Measurements from ENCODE around the gene LRP2. TPM values are rescaled to one million over a fixed set of nuclear protein-coding genes. Genes with fewer than 3 reads are reported as not detected.

LRP2 gene
- polyA plus RNA-seq, 1 donor (not counting 4 experiments of a cell fraction or from before 2014, with no cell fraction given): not detected

DNA sequence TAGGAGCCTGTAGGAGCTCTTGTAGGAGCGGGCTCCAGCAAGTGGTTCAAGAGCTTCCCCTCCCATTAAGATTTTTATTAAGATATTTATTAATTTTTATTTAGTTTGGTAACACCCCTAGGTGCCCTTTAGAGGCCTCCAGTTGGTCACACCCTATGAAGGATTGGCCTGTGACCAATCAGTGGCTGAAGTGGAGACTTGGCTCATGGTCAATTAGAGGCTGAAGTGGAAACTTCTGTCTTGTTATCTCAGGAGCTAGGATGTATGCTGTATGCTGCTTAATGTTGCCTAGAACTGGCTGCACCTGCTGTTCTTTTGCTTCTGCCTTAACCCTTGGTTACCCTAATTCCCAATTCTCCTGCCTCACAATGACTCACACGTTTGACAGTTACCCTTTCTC lies 244.3 kb downstream of the LRP2 start:
- H3K4me2 ChIP-seq (ENCODE audit: control insufficient read depth, extremely low read depth, insufficient read depth, low read depth, low read length): no peak overlapping the region
- FAIRE-seq (no peak), DNase-seq (ENCODE audit: low read depth, low spot score) (no peak)
- no peaks in the 10 kb centered on the region for H4K20me1 ChIP-seq (ENCODE audit: control insufficient read depth, extremely low read depth, insufficient read depth, low read length)
- no peaks in the 10 kb centered on the region for H3K36me3 ChIP-seq (ENCODE audit: control insufficient read depth in 2 of 2, extremely low read depth in 1 of 2, insufficient read depth in 2 of 2, low read length in 2 of 2)
- no peaks in the 10 kb centered on the region for H3K9me1 ChIP-seq (ENCODE audit: control insufficient read depth, extremely low read depth, insufficient read depth, low read length)
- no peak overlapping the region for H2AFZ ChIP-seq (ENCODE audit: control insufficient read depth, low read length)
- no peak overlapping the region for H3K27ac ChIP-seq (ENCODE audit: control insufficient read depth, insufficient read depth, low read length)
- no peak overlapping the region for H3K9ac ChIP-seq (ENCODE audit: control insufficient read depth, extremely low read depth, insufficient read depth, low read length)
- dilution Hi-C loops (cut with MboI; ENCODE audit: extremely low pct_ligation_motif_present, low sequenced_read_pairs): no loop called here
- TF ChIP-seq, protein P1, sequence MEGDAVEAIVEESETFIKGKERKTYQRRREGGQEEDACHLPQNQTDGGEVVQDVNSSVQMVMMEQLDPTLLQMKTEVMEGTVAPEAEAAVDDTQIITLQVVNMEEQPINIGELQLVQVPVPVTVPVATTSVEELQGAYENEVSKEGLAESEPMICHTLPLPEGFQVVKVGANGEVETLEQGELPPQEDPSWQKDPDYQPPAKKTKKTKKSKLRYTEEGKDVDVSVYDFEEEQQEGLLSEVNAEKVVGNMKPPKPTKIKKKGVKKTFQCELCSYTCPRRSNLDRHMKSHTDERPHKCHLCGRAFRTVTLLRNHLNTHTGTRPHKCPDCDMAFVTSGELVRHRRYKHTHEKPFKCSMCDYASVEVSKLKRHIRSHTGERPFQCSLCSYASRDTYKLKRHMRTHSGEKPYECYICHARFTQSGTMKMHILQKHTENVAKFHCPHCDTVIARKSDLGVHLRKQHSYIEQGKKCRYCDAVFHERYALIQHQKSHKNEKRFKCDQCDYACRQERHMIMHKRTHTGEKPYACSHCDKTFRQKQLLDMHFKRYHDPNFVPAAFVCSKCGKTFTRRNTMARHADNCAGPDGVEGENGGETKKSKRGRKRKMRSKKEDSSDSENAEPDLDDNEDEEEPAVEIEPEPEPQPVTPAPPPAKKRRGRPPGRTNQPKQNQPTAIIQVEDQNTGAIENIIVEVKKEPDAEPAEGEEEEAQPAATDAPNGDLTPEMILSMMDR (optimal IDR thresholded peaks at IDR 0.05 in 1 of 3, IDR thresholded peaks at IDR 0.05 in 1 of 3, conservative IDR thresholded peaks at IDR 0.05 in 1 of 3; ENCODE audit: extremely low read depth in 1 of 3, insufficient read depth in 2 of 3, low read length in 3 of 3): no peak
- TF ChIP-seq EZH2 (IDR thresholded peaks at IDR 0.05; ENCODE audit: low read length): no peak
- H3K4me1 ChIP-seq (ENCODE audit: control insufficient read depth, extremely low read depth, insufficient read depth, low read length): peaks cover 5% of the 10 kb centered on the region
- no peaks in the 10 kb centered on the region for H3K79me2 ChIP-seq (ENCODE audit: control insufficient read depth, insufficient read depth, low read length)
- H3K27me3 ChIP-seq (ENCODE audit: control insufficient read depth, extremely low read depth, insufficient read depth, low read length): peaks cover 3% of the 10 kb centered on the region
- no peaks in the 10 kb centered on the region for H3K9me3 ChIP-seq (ENCODE audit: control insufficient read depth, low read depth, low read length)
- H3K4me3 ChIP-seq (ENCODE audit: control insufficient read depth in 2 of 3, extremely low read depth in 1 of 3, insufficient read depth in 2 of 3, low read depth in 1 of 3, low read length in 3 of 3): no peak overlapping the region

DNA sequence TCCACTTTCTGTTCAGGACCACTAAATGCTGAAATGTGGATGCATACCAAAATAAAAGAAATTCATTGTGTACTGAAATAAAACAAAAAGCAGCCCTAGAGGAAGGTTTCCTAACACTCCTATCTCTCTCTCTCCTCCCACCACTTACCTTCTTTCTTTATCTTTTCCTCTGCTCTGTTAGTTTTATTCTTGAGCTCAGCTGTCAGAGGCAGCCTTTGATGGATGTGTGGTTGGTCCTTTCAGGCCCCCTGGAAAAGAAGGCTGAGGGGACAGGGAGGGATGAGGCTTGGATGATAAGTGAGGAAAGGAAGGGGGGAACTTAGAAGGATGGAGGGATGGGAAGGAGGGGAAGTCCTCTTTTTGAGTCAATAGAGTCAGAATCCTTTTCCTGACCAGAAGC lies 245.3 kb downstream of the LRP2 start:
- Histone ChIP-seq H3K4me2 (ENCODE audit: control insufficient read depth, extremely low read depth, insufficient read depth, low read depth, low read length) (no peak overlapping the region), H4K20me1 (ENCODE audit: control insufficient read depth, extremely low read depth, insufficient read depth, low read length) (no peaks in the 10 kb centered on the region), H3K79me2 (ENCODE audit: control insufficient read depth, insufficient read depth, low read length) (no peaks in the 10 kb centered on the region), H3K4me1 (ENCODE audit: control insufficient read depth, extremely low read depth, insufficient read depth, low read length) (peaks cover 5% of the 10 kb centered on the region), H3K9ac (ENCODE audit: control insufficient read depth, extremely low read depth, insufficient read depth, low read length) (no peak overlapping the region), H2AFZ (ENCODE audit: control insufficient read depth, low read length) (no peak overlapping the region), H3K4me3 (ENCODE audit: control insufficient read depth in 2 of 3, extremely low read depth in 1 of 3, insufficient read depth in 2 of 3, low read depth in 1 of 3, low read length in 3 of 3) (no peak overlapping the region), H3K9me1 (ENCODE audit: control insufficient read depth, extremely low read depth, insufficient read depth, low read length) (no peaks in the 10 kb centered on the region), H3K27me3 (ENCODE audit: control insufficient read depth, extremely low read depth, insufficient read depth, low read length) (peaks cover 3% of the 10 kb centered on the region), H3K36me3 (ENCODE audit: control insufficient read depth in 2 of 2, extremely low read depth in 1 of 2, insufficient read depth in 2 of 2, low read length in 2 of 2) (no peaks in the 10 kb centered on the region), H3K9me3 (ENCODE audit: control insufficient read depth, low read depth, low read length) (no peaks in the 10 kb centered on the region), H3K27ac (ENCODE audit: control insufficient read depth, insufficient read depth, low read length) (no peak overlapping the region)
- FAIRE-seq (no peak), DNase-seq (ENCODE audit: low read depth, low spot score) (no peak)
- no peak for TF ChIP-seq EZH2 (IDR thresholded peaks at IDR 0.05; ENCODE audit: low read length)
- TF ChIP-seq, protein P1 (optimal IDR thresholded peaks at IDR 0.05 in 1 of 3, IDR thresholded peaks at IDR 0.05 in 1 of 3, conservative IDR thresholded peaks at IDR 0.05 in 1 of 3; ENCODE audit: extremely low read depth in 1 of 3, insufficient read depth in 2 of 3, low read length in 3 of 3): no peak
- dilution Hi-C loops (cut with MboI; ENCODE audit: extremely low pct_ligation_motif_present, low sequenced_read_pairs): no loop called here

Measured in keratinocyte (primary cell).